Measurements from ENCODE around the gene PCDHGA11.
A peak's percentile ranks its signal among the peaks of the same experiment; 100 is the strongest.
"Not testable (repeated sequence)": the region's sequence is repeated elsewhere in the genome, so short reads cannot be mapped to it uniquely, and the experiment has no call there.

The PCDHGA11 gene

GRCh38 chr5:141397756-141398551 lies 22.9 kb upstream of the PCDHGA11 start, which contains the start of gene PCDHGB5:
Gene PCDHGB5 (plus strand): TSS chr5:141397947. CDS start chr5:141398128, 181 bp downstream.
- H3K9ac ChIP-seq; H3K4me2 ChIP-seq (ENCODE audit: low read length); H3K79me2 ChIP-seq; H2AFZ ChIP-seq; H3K27me3 ChIP-seq (ENCODE audit: control insufficient read depth, insufficient read depth, low read length); H3K4me1 ChIP-seq; H3K36me3 ChIP-seq (ENCODE audit: control insufficient read depth, insufficient read depth, low read length); H3K9me3 ChIP-seq (ENCODE audit: control insufficient read depth, low read length): not testable (repeated sequence)
- Histone ChIP-seq H3K27ac (peak within 1 kb of the TSS; percentile 60), H3K4me3 (ENCODE audit: low read depth, low read length) (peak within 1 kb of the TSS; percentile 41)
- peak; percentile 44 for TF ChIP-seq CTCF (IDR thresholded peaks at IDR 0.05)

- H3K9me3 ChIP-seq (ENCODE audit: control insufficient read depth, low read length): peaks cover 5% of the 10 kb centered on the region
- H3K27ac ChIP-seq: no peak overlapping the region
- H3K79me2 ChIP-seq: no peaks in the 10 kb centered on the region
- no peaks in the 10 kb centered on the region for H3K4me1 ChIP-seq
- H3K27me3 ChIP-seq (ENCODE audit: control insufficient read depth, insufficient read depth, low read length): no peaks in the 10 kb centered on the region
- no peak overlapping the region for H3K4me2 ChIP-seq (ENCODE audit: low read length)
- H3K36me3 ChIP-seq (ENCODE audit: control insufficient read depth, insufficient read depth, low read length): no peaks in the 10 kb centered on the region
- no peak overlapping the region for H2AFZ ChIP-seq
- no peak overlapping the region for H3K4me3 ChIP-seq (ENCODE audit: low read depth, low read length)
- no peak for TF ChIP-seq CTCF (IDR thresholded peaks at IDR 0.05)
- no peak overlapping the region for H3K9ac ChIP-seq
Observed at GRCh38 chr5:141398608-141399007, 22.2 kb upstream of the PCDHGA11 start.

- Histone ChIP-seq H3K4me2 (ENCODE audit: low read length) (no peak overlapping the region), H3K79me2 (no peaks in the 10 kb centered on the region), H3K36me3 (ENCODE audit: control insufficient read depth, insufficient read depth, low read length) (no peaks in the 10 kb centered on the region), H2AFZ (no peak overlapping the region), H3K4me3 (ENCODE audit: low read depth, low read length) (no peak overlapping the region), H3K4me1 (no peaks in the 10 kb centered on the region), H3K9me3 (ENCODE audit: control insufficient read depth, low read length) (peaks cover 9% of the 10 kb centered on the region), H3K27ac (no peak overlapping the region), H3K27me3 (ENCODE audit: control insufficient read depth, insufficient read depth, low read length) (no peaks in the 10 kb centered on the region), H3K9ac (no peak overlapping the region)
- no peak for TF ChIP-seq CTCF (IDR thresholded peaks at IDR 0.05)
Observed at GRCh38 chr5:141399555-141400258, 21.1 kb upstream of the PCDHGA11 start.

- Histone ChIP-seq H3K4me1 (no peaks in the 10 kb centered on the region), H2AFZ (no peak within 1 kb of the TSS), H3K9me3 (ENCODE audit: control insufficient read depth, low read length) (peaks cover 9% of the 10 kb centered on the region), H3K79me2 (no peaks in the 10 kb centered on the region), H3K27me3 (ENCODE audit: control insufficient read depth, insufficient read depth, low read length) (no peaks in the 10 kb centered on the region), H3K36me3 (ENCODE audit: control insufficient read depth, insufficient read depth, low read length) (no peaks in the 10 kb centered on the region), H3K27ac (no peak within 1 kb of the TSS), H3K9ac (no peak within 1 kb of the TSS), H3K4me3 (ENCODE audit: low read depth, low read length) (no peak within 1 kb of the TSS), H3K4me2 (ENCODE audit: low read length) (peak within 1 kb of the TSS; percentile 17)
- TF ChIP-seq CTCF (IDR thresholded peaks at IDR 0.05): no peak
Observed at GRCh38 chr5:141402553-141403243, 18.2 kb upstream of the PCDHGA11 start, which contains the start of gene PCDHGA9. Gene PCDHGA9 (plus strand): TSS chr5:141402778. CDS start chr5:141402953, 175 bp downstream.

All from parathyroid adenoma (tissue), 2 donors.